Esophagus muscularis mucosa (tissue), 3 donors: ENCODE data around the gene GPATCH4.

Source experiments
- EP300 ChIP-seq: sonication (generic); formaldehyde crosslinking; IDR thresholded peaks from one replicate; pipeline ENCODE4 v1.6.1; 2017; ENCODE audit warnings: antibody characterized with exemption
- POLR2AphosphoS5 ChIP-seq, 2 donors: sonication (generic); formaldehyde crosslinking; IDR thresholded peaks; one replicate each; pipeline ENCODE4 v1.6.1; 2017; ENCODE audit warnings: antibody characterized with exemption in 2 of 2

GRCh38 chr1:156648951-156649350 is 47.7 kb upstream of the GPATCH4 start:
- TF ChIP-seq EP300 = no peak
- TF ChIP-seq POLR2AphosphoS5 (IDR thresholded peaks at IDR 0.05) = no peak
